ENCODE results near the gene MGRN1. TPM values are rescaled to one million over a fixed set of nuclear protein-coding genes. Genes with fewer than 3 reads are reported as not detected.

Gene MGRN1
- total RNA-seq, 1 donor, result 34.3 TPM

- TF ChIP-seq CTCF (IDR thresholded peaks at IDR 0.05; ENCODE audit: insufficient read depth, low read length), result no peak
- H3K4me3 ChIP-seq (ENCODE audit: low read depth, low read length), result no peak overlapping the region
- DNase-seq (ENCODE audit: low read depth), result no peak
Measured at GRCh38 chr16:4703906-4704305, 79.3 kb downstream of the MGRN1 start.

GRCh38 chr16:4704491-4704890, 79.9 kb downstream of the MGRN1 start:
- H3K4me3 ChIP-seq (ENCODE audit: low read depth, low read length), result no peak overlapping the region
- DNase-seq (ENCODE audit: low read depth), result no peak
- no peak for TF ChIP-seq CTCF (IDR thresholded peaks at IDR 0.05; ENCODE audit: insufficient read depth, low read length)

- TF ChIP-seq CTCF (IDR thresholded peaks at IDR 0.05; ENCODE audit: insufficient read depth, low read length), result no peak
- no peak overlapping the region for H3K4me3 ChIP-seq (ENCODE audit: low read depth, low read length)
- no peak for DNase-seq (ENCODE audit: low read depth)
Measured at GRCh38 chr16:4704913-4705312, 80.3 kb downstream of the MGRN1 start.

GRCh38 chr16:4706871-4707270, 82.2 kb downstream of the MGRN1 start:
- no peak overlapping the region for H3K4me3 ChIP-seq (ENCODE audit: low read depth, low read length)
- DNase-seq (ENCODE audit: low read depth), result no peak
- no peak for TF ChIP-seq CTCF (IDR thresholded peaks at IDR 0.05; ENCODE audit: insufficient read depth, low read length)

GRCh38 chr16:4709481-4709880, 84.9 kb downstream of the MGRN1 start:
- no peak for TF ChIP-seq CTCF (IDR thresholded peaks at IDR 0.05; ENCODE audit: insufficient read depth, low read length)
- no peak overlapping the region for H3K4me3 ChIP-seq (ENCODE audit: low read depth, low read length)
- DNase-seq (ENCODE audit: low read depth), result peak; percentile 36

GRCh38 chr16:4713663-4714501, 89.3 kb downstream of the MGRN1 start:
- DNase-seq (ENCODE audit: low read depth), result no peak
- no peak overlapping the region for H3K4me3 ChIP-seq (ENCODE audit: low read depth, low read length)
- no peak for TF ChIP-seq CTCF (IDR thresholded peaks at IDR 0.05; ENCODE audit: insufficient read depth, low read length)

GRCh38 chr16:4714996-4715395, 90.4 kb downstream of the MGRN1 start:
- TF ChIP-seq CTCF (IDR thresholded peaks at IDR 0.05; ENCODE audit: insufficient read depth, low read length), result no peak
- no peak overlapping the region for H3K4me3 ChIP-seq (ENCODE audit: low read depth, low read length)
- DNase-seq (ENCODE audit: low read depth), result no peak

Data from fibroblast of the aortic adventitia (primary cell).